Suppressor macrophage treated with lipopolysaccharide for 4 hours (primary cell): ENCODE results near the gene EIF4G1.
"Not testable (repeated sequence)": the region's sequence is repeated elsewhere in the genome, so short reads cannot be mapped to it uniquely, and the experiment has no call there.

ENCODE experiments used
- DNase-seq: peaks from one replicate; pipeline ENCODE4 v3.0.0-alpha.2; 2020

EIF4G1 gene

DNA sequence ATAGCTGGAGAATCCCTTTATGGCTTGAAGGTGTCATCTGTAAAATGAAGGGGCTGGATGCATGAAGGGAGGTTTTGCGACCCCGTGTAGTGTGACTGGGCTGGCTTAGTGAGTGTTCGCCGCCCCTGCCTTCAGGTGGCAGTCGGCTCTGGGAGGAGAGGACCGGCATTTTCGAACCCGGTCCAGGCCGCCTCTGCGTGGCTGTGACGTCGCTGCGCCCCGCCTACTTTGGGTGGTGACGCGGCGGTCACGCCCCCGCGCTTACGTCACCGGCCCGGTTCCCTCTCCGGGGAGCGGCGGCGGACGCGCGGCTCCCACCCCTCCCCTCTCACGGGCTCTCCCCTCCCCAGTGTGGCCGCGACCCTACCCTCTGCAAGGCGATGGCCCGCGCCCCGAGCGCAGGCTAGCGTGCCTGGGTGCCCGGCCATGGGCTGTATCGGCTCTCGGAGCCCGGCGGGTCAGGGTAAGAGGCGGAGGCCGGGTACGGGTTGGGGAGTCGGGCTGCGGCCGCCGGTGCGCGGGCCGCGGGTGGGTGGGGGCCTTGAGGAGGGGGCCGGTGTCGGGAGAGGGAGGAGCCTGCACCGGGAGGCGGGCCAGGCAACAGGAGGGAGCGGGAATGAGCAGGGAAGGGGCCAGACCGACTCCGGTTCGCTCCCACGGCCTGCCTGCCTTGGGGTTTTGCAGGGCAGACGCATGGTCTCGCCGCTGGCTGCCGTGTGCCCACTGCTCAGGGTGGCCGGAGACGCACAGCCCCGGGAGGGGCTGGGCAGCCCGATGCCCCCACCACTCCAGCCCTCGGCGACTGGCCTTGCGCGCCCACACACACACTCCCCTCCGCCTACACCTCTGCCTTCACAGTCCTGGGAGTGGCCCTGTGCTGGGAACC lies 21.5 kb downstream of the EIF4G1 start:
- peak; percentile 87 for DNase-seq

DNA sequence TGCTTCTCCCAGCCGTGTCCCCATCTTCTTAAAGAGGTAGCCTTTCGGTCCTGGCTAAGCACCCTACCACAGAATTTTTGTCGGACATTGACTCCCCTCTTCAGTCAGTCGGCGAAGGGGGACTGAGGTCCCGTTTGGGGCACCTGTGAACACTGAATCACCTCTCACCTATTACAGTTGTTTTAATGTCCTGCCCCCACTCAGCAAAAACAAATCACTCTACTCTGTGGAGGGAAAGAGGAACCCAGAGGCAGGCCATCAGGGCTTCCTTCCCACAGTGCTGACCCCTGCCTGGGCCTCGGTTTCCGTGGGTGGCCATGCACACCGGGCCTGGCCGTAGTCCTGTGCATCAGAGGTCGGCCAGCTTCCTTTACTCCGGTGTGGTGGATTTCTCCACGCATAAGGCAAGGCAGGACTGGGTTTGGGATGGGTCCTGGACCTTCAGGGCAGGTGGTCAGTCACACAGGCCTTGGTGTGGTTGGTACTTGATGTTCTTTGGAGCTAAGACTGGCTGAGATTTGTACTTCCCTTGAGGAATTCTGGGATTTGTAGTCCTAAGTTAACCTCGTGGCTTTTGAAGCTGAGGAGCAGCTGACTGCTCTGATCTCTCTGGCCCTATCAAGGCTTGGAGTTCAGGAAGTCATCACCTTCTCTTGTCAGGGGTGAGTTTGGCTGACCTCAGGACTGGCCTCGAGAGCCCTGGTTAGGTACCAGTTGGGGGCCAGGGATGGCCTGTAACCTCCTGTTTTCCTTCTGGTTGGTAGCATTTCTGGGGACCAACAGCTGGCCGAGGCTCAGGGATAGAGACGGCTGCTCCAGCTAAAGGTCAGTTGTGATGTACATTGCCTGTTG lies 22.4 kb downstream of the EIF4G1 start:
- peak; percentile 52 for DNase-seq

DNA sequence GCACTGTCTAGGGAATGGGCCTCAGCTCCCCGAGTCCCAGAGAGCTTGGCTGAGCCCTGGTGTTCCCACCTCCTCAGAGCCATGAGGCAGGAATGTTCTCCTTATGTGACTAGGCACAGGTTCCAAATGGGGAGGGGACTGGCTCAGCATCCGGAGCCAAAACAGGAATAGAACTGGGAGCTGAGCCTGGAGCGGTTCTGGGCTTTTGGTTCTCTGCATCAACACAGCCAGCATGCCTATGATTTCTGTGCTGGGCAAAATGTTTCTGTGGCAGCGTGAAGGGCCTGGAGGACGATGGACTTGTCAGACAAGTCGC lies 23.0 kb downstream of the EIF4G1 start, which contains the start of gene FAM131A:
Gene FAM131A (plus strand): TSS at position 202 of the 316 bp plus-strand sequence. CDS start 31 bp downstream, at position 233.
- DNase-seq: no peak

DNA sequence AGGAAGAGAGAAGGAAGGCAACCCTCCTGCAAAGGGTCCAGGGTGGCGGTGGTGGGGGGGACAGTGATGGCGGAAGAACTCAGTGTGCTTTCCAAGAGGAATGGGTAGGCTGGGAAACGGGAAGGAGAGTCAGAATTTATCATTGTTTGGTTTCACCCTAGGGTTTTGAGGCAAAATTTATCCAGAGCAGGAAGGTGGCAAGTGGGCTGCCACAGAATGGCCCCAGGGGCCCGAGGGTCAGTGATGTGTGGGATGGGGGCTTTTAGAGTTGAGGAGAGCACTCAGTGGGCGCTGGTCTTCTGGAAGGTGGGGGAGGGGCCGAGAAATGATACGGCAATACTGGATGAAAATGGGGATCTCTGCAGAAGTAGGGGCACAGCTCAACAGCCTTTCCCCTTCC lies 23.6 kb downstream of the EIF4G1 start:
- DNase-seq: no peak

DNA sequence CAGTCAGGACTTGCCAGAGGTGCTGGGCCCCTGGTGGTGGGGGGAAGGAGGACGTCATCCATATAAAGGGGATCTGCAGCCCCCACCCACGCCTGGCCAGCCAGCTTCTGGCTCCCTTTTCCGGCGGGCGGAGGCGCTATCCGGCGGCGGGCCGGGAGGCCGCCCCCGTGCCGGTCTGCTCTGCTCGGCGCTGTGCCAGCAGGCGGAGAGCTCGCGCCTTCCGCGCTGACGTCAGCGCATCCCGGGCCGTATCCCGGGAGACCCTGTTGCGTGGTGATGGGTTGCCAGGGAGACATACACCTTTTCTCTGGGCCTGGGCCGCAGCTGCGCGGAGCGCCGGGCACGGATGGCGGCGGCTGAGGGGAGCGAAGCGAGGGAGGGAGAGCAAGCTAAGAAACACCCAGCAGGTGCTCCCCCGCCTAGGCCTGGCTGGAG lies 24.1 kb downstream of the EIF4G1 start:
- DNase-seq: no peak

DNA sequence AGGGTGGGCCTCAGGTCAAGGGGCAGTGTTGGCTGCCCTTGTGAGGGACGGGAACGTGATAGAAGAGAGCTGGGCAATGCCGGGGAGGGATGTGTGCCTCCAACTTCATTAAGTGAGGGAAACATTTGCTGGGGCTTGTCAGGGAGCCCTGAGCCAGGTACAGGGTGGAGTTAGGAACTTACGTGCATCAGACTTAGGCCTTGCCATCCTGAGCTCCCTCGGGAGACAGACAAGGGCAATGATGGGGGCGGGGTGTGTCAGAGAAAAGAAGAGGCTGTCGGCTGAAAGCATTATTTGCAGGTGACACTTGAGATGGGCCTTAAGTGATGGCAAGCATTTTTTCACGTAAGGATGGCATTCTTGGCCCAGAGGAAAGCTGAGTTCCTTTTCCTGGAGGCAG lies 24.6 kb downstream of the EIF4G1 start:
- no peak for DNase-seq

DNA sequence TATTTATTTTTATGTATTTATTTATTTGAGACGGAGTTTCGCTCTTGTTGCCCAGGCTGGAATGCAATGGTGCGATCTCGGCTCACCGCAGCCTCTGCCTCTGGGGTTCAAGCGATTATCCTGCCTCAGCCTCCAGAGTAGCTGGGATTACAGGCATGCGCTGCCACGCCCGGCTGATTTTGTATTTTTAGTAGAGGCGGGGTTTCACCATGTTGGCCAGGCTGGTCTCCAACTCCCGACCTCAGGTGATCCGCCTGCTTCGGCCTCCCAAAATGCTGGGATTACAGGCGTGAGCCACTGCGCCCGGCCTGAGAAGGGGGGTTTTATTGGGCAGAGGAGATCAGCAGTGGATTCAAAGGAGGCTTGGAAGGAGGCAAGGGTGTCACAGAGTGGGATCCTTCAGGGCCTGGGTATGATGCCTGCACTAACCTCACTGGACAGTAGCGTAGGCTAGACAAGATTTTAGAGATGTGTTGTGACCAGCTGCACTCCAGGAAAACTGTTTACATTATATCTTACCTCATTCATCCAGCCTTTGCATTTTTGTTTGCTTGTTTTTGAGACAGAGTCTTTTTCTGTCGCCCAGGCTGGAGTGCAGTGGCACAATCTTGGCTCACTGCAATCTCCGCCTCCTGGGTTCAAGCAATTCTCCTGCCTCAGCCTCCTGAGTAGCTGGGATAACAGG lies 25.2 kb downstream of the EIF4G1 start:
- DNase-seq: not testable (repeated sequence)

DNA sequence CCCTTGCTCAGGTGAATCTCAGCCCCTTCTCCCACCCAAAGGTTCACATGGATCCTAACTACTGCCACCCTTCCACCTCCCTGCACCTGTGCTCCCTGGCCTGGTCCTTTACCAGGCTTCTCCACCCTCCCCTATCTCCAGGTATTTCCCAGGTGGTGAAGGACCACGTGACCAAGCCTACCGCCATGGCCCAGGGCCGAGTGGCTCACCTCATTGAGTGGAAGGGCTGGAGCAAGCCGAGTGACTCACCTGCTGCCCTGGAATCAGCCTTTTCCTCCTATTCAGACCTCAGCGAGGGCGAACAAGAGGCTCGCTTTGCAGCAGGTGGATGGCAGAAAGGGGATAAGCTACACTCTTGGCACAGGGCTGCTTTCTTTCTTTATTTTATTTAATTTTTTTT lies 27.5 kb downstream of the EIF4G1 start:
- no peak for DNase-seq

DNA sequence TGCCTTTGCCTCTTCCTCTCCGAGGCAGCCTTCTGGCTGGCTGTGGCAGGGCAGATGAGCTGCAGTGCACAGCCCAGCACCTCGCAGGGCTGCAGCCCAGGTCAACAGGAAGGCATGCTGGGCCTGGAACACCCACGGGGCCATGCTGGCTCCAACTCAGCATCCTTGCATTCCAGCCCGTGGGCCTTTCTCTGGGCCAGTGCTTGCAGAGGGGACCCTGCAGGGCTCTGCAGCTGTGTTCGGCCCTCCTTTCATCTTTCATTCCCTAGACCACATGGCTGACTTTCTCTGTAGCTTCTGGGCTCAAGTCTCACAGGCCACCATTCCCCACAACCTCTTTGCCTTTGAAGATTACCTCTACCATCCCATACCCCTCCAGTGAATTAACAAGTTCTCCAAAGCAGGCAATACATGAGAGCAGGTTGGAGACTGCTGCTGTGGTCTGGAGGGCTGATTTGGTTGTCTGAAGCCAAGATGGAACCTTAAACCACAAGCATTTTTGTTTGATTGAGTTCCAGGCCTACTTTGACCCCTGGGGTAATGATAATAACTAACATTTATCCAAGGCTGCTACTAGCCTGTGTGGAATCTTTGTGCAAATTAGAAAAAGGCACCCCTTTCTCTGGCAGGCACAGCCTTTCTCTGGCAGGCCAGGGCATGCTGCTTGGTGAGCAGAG lies 28.9 kb downstream of the EIF4G1 start:
- no peak for DNase-seq

DNA sequence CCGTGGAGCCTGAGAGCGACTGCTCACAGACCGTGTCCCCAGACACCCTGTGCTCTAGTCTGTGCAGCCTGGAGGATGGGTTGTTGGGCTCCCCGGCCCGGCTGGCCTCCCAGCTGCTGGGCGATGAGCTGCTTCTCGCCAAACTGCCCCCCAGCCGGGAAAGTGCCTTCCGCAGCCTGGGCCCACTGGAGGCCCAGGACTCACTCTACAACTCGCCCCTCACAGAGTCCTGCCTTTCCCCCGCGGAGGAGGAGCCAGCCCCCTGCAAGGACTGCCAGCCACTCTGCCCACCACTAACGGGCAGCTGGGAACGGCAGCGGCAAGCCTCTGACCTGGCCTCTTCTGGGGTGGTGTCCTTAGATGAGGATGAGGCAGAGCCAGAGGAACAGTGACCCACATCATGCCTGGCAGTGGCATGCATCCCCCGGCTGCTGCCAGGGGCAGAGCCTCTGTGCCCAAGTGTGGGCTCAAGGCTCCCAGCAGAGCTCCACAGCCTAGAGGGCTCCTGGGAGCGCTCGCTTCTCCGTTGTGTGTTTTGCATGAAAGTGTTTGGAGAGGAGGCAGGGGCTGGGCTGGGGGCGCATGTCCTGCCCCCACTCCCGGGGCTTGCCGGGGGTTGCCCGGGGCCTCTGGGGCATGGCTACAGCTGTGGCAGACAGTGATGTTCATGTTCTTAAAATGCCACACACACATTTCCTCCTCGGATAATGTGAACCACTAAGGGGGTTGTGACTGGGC lies 30.3 kb downstream of the EIF4G1 start:
- DNase-seq: no peak

DNA sequence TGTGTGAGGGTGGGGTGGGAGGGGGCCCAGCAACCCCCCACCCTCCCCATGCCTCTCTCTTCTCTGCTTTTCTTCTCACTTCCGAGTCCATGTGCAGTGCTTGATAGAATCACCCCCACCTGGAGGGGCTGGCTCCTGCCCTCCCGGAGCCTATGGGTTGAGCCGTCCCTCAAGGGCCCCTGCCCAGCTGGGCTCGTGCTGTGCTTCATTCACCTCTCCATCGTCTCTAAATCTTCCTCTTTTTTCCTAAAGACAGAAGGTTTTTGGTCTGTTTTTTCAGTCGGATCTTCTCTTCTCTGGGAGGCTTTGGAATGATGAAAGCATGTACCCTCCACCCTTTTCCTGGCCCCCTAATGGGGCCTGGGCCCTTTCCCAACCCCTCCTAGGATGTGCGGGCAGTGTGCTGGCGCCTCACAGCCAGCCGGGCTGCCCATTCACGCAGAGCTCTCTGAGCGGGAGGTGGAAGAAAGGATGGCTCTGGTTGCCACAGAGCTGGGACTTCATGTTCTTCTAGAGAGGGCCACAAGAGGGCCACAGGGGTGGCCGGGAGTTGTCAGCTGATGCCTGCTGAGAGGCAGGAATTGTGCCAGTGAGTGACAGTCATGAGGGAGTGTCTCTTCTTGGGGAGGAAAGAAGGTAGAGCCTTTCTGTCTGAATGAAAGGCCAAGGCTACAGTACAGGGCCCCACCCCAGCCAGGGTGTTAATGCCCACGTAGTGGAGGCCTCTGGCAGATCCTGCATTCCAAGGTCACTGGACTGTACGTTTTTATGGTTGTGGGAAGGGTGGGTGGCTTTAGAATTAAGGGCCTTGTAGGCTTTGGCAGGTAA lies 31.1 kb downstream of the EIF4G1 start:
- peak; percentile 80 for DNase-seq

DNA sequence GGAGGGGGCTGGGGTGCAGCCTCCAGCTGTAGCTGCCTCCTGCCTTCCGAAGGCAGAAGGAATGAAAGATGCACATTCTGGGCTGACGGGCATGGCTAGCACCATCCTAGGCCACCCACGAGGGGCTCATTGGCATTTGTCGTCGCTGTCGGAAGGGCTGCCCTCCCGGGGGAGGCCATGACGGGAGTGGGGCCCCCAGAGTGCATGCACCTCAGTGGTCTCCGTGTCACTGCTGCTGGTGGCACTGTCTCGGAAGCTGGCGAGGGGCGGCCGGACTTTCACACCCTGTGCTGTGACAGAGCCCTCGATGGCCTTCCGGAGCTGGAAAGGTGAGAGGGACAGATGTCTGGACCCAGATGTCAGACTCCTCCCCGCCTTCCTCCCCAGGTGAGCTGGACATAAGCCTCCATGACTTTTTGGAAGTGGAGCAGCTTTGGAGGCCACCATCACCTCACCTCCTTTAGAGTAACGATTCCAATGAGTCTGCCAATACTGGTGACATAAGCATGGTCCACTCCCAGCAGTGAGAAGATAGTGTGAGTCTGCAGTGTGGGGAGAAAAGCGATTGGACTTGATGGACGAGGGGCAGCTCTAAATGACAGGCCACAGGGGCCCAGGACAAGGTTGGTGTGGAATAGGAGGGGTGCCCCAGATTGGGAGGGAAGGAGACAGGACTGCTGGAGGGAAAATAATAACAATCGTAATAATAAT lies 32.2 kb downstream of the EIF4G1 start:
- no peak for DNase-seq

DNA sequence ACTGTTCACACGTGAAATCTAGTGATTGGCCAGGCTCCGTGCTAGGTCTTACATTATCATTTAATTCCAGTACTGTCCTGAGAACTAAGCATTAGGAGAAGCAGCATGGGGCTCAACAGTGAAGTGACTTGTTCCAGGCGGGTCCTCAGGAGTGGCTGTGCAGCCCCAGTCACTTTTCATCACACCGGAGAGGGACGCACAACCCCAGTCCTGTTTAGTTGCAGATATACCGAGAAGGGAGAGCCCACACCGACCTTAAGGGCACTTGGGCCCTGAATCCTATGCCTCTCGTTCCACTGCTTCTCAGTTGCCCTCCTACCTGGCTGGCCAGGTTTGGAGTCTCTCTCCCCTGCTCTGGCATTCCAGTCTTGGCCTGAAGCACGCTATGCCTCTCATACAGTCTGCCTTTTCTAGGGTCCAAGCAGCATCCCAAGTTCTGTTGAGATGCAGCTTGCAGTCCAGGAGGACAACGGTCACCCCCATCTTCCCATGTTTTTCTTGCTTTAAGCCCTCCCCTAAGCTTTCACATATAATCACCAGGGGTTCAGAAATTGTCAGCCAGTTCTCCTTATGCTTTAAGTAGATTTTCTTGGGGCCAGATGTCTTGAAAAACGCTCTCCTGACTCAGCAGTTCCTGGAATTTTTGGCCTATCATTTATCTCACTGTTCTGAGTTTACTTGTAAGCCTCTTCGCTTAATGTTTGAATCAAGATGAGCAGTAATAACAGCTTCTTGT lies 33.1 kb downstream of the EIF4G1 start:
- DNase-seq: no peak

DNA sequence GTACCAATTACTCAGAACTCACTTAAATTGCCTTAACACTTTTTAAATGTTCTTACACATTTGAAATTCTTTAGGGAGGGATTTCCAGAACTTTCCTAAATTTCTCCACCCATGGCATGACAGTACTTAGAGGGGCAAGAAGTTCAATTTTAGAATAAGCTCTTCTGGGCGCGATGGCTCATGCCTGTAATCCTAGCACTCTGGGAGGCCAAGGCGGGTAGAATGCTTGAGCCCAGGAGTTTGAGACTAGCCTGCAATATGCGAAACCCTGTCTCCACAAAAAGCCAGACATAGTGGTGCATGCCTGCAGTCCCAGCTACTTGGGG lies 33.6 kb downstream of the EIF4G1 start:
- DNase-seq: no peak

DNA sequence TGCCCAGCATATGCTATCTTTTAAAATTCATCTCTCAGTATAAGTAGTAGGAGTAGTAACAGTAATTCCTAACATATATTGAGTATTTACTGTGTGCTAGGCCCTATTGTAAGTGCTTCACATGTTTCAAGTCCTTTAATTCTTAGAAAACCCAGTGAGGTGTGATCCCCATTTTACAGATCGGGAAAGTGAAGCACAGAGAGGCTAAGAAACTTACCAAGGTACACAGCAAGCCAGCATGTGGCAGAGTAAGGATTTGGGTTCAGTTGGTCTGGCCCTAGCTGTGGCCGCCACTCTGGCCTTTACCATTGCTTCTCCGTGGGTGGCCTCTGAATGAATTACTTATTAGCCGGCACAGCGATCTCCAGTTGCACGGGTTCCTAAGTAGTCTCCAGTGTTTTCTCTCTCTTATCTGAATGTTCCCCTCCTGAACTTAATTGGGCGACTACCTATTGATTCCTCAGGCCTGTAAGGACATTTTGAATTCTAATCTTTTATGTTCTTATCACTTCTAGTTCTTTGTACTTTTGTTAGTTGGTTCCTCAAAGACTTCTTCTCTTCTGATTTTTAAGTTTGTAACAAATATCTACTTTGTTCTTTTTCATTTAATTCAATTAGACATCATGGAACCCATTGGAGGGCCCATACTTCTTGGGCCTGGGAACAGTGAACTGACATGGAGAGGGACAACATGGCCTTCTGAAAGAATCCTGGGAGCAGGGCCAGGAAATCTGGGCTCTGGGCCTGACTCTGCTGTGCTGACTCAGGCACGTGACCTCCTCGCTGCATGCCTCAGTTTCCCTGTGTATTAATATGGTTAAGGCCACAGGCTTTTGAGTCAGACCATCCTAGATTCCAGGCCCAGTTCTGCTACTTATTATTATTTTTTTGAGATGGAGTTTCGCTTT lies 35.4 kb downstream of the EIF4G1 start:
- no peak for DNase-seq

DNA sequence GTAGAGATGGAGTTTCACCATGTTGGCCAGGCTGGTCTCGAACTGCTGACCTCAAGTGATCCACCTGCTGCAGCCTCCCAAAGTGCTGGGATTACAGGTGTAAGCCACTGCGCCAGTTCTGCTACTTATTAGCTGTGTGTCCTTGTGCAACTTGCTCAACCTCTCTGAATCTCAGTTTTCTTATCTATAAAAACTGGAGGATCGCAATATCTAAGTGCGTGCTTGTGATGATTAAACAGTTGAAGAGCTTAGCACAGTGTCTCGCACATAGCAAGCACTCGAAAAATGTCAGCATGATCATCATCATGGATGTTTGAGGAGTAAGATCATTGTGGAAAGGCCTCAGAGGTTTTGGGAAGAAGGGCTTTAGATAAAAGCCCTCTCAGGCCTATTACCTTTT lies 36.2 kb downstream of the EIF4G1 start:
- no peak for DNase-seq

DNA sequence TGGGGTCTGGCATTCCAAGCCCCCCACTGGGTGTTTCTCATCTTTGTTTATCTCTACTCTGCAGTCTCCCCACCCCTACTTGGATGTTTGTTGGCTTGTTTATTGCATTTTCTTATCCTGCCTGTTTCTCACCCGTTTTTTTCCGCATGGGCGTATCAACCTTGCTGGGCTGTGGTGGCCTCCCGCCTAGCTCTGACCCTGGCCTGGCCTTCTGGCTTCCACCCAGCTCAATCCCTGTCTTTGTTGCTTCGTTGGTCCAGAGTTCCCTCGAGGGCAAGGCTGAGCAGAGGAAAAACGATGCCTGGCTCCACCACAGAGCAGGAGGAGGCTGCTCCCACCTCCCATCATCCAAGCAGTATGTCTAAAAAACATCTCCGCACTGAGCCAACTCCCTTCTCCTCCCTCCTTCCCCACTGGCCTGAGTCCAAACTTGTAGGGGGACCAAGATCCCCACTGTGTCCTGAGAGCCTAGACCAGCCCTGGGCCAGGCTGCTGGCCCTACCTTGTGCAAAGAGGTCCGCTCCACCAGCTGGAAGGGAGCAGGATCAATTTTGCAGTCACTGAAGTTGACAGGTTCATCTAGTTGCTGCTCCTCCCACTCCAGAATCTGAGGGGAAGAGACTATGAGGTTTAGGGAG lies 37.2 kb downstream of the EIF4G1 start:
- no peak for DNase-seq

DNA sequence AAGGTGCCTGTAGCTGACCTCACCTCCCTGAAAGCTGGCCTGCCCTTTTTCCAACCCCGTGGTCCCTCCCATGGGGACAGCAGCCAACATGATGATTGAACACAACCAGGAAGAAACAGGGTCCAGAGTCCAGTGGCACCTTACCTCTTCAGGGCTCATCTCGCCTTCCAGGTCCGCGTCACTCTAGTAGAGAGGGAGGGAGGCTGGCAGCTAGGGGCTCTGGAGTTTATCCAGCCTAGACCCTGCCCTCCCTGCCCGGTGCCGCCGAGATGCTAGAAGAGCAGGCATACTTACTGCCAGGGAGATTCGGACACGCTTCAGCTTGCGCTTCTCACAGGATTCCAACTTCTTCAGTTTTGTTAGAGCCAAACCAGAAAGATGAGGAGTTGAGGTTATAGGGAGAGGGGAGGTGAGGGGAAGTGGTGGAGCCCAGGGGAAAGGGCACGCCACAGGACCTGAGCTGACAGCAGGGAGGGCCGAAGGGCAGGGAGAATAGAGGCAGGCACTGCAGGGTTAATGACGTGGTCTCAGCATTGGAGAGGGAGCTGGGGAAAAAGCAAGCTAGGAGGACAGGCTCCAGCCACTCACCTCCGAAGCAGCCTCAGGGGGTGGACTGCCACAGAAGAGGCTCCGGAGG lies 37.9 kb downstream of the EIF4G1 start:
- no peak for DNase-seq
